ENCODE measurements around the gene FDPS.
"Not testable (repeated sequence)": the region's sequence is repeated elsewhere in the genome, so short reads cannot be mapped to it uniquely, and the experiment has no call there.

FDPS gene

GRCh38 chr1:155287987-155288543 lies 20.6 kb upstream of the FDPS start:
- WGBS, 2 experiments (ENCODE audit: insufficient coverage in 2 of 2) = 90% methylated on average over 14 to 15 of the region's 21 CpGs
- Histone ChIP-seq H3K4me3 (ENCODE audit: extremely low read depth, insufficient read depth, low read length, poor library complexity, severe bottlenecking) (no peak overlapping the region), H3K4me1 (ENCODE audit: control insufficient read depth, insufficient read depth, low read length, poor library complexity, severe bottlenecking) (no peaks in the 10 kb centered on the region), H3K36me3 (ENCODE audit: control insufficient read depth, insufficient read depth, low read length) (peaks cover 4% of the 10 kb centered on the region), H3K27ac (ENCODE audit: low read depth, low read length, severe bottlenecking) (no peak overlapping the region), H3K9me3 (ENCODE audit: control insufficient read depth, low read length) (no peaks in the 10 kb centered on the region)

DNA sequence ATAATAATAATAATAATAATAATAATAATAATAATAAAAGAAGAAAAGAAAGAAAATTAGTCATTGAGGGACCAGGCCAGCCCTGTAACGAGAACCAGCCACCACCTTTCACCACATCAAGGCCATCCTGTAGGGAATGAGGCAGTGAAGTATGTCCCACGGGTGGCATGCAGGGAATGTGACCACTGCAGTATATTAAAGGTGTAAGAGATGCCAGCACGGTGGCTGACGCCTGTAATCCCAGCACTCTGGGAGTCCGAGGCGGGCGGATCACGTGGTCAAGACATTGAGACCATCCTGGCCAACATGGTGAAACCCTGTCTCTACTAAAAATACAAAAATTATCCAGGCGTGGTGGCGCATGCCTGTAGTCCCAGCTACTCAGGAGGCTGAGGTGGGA lies 17.7 kb upstream of the FDPS start:
- H3K9me3 ChIP-seq (ENCODE audit: control insufficient read depth, low read length); H3K4me3 ChIP-seq (ENCODE audit: extremely low read depth, insufficient read depth, low read length, poor library complexity, severe bottlenecking); H3K4me1 ChIP-seq (ENCODE audit: control insufficient read depth, insufficient read depth, low read length, poor library complexity, severe bottlenecking); H3K36me3 ChIP-seq (ENCODE audit: control insufficient read depth, insufficient read depth, low read length); H3K27ac ChIP-seq (ENCODE audit: low read depth, low read length, severe bottlenecking): not testable (repeated sequence)
- WGBS, 2 experiments (ENCODE audit: insufficient coverage in 2 of 2) = 81 to 93% methylated on average over 7 to 9 of the region's 10 CpGs

DNA sequence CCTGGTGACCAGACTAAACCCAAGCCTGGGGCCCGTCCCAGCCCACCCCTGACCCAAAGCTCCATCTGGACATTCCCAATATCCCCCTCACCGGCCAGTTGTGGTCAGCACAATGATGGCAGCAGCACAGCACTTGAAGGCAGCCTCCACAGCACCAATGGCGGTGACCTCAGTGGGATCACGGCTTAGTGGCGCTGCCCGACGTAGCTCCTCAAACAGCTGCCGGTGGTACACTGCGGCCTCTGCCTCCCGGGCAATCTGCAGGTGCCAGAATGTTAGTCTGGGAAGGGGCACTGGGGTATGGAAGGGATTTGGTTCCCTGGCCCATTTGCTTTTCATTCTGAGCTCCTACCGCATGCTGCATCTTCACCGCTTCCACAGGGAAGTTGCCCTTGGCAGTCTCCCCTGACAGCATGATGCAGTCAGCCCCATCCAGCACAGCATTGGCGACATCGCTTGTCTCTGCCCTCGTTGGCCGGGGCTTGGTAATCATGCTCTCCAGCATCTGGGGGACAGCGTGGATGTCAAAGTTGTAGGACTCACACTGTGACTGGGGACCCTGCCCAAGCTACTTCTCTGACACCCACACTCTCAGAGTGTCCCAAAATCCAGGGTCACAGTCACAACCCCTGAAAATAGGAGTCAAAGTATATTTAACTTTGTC lies 15.4 kb upstream of the FDPS start:
- H3K4me1 ChIP-seq (ENCODE audit: control insufficient read depth, insufficient read depth, low read length, poor library complexity, severe bottlenecking) = no peaks in the 10 kb centered on the region
- 92 to 95% methylated on average over 17 of the region's 17 CpGs for WGBS, 2 experiments (ENCODE audit: insufficient coverage in 2 of 2)
- no peaks in the 10 kb centered on the region for H3K36me3 ChIP-seq (ENCODE audit: control insufficient read depth, insufficient read depth, low read length)
- no peaks in the 10 kb centered on the region for H3K9me3 ChIP-seq (ENCODE audit: control insufficient read depth, low read length)
- H3K27ac ChIP-seq (ENCODE audit: low read depth, low read length, severe bottlenecking) = no peak overlapping the region
- no peak overlapping the region for H3K4me3 ChIP-seq (ENCODE audit: extremely low read depth, insufficient read depth, low read length, poor library complexity, severe bottlenecking)

DNA sequence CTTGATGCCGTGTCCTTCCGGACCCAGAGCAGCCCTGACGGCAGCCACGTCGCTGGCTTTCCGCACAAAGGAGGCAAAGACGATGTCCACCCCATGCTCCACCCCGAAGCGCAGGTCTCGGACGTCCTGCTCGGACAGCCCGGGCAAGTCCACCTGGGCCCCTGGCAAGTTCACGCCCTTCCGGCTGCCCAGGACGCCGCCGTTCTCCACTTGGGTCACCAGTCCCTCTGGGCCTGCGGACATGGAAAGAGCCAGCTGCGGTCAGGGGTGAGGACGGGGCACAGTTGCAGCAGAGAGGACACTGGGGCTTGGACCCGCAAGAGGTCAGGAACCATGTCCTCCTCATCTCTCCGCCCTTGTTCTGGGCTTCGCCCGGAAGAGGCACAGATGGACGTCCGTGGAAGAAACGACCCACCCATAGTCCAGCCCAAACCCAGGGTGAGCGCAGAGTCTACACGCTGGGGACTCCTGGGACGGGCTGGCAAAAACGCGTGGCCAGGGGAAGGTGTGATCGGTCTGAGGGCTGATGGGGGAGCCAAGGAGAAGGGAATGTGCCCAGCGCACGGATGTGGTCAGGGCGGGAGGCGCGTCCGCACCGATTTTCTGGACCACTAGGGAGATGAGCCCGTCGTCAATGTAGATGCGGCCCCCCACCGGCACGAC lies 14.0 kb upstream of the FDPS start:
- H3K27ac ChIP-seq (ENCODE audit: low read depth, low read length, severe bottlenecking) = no peak overlapping the region
- no peaks in the 10 kb centered on the region for H3K36me3 ChIP-seq (ENCODE audit: control insufficient read depth, insufficient read depth, low read length)
- 56 to 59% methylated on average over 43 to 46 of the region's 46 CpGs for WGBS, 2 experiments (ENCODE audit: insufficient coverage in 2 of 2)
- H3K4me1 ChIP-seq (ENCODE audit: control insufficient read depth, insufficient read depth, low read length, poor library complexity, severe bottlenecking) = no peaks in the 10 kb centered on the region
- peak overlapping the region; percentile 3 for H3K4me3 ChIP-seq (ENCODE audit: extremely low read depth, insufficient read depth, low read length, poor library complexity, severe bottlenecking)
- H3K9me3 ChIP-seq (ENCODE audit: control insufficient read depth, low read length) = no peaks in the 10 kb centered on the region

- H3K4me1 ChIP-seq (ENCODE audit: control insufficient read depth, insufficient read depth, low read length, poor library complexity, severe bottlenecking) = no peaks in the 10 kb centered on the region
- WGBS, 2 experiments (ENCODE audit: insufficient coverage in 2 of 2) = 8 to 16% methylated on average over 29 to 40 of the region's 47 CpGs
- peak overlapping the region; percentile 3 for H3K4me3 ChIP-seq (ENCODE audit: extremely low read depth, insufficient read depth, low read length, poor library complexity, severe bottlenecking)
- no peaks in the 10 kb centered on the region for H3K36me3 ChIP-seq (ENCODE audit: control insufficient read depth, insufficient read depth, low read length)
- no peak overlapping the region for H3K27ac ChIP-seq (ENCODE audit: low read depth, low read length, severe bottlenecking)
- no peaks in the 10 kb centered on the region for H3K9me3 ChIP-seq (ENCODE audit: control insufficient read depth, low read length)
These were observed 13.3 kb upstream of the FDPS start for GRCh38 chr1:155295183-155295941.

- no peak overlapping the region for H3K27ac ChIP-seq (ENCODE audit: low read depth, low read length, severe bottlenecking)
- H3K4me1 ChIP-seq (ENCODE audit: control insufficient read depth, insufficient read depth, low read length, poor library complexity, severe bottlenecking) = no peaks in the 10 kb centered on the region
- H3K9me3 ChIP-seq (ENCODE audit: control insufficient read depth, low read length) = no peaks in the 10 kb centered on the region
- 92 to 95% methylated on average over 5 to 7 of the region's 7 CpGs for WGBS, 2 experiments (ENCODE audit: insufficient coverage in 2 of 2)
- H3K4me3 ChIP-seq (ENCODE audit: extremely low read depth, insufficient read depth, low read length, poor library complexity, severe bottlenecking) = no peak overlapping the region
- H3K36me3 ChIP-seq (ENCODE audit: control insufficient read depth, insufficient read depth, low read length) = no peaks in the 10 kb centered on the region
These were observed 12.8 kb upstream of the FDPS start for GRCh38 chr1:155295942-155296267.

DNA sequence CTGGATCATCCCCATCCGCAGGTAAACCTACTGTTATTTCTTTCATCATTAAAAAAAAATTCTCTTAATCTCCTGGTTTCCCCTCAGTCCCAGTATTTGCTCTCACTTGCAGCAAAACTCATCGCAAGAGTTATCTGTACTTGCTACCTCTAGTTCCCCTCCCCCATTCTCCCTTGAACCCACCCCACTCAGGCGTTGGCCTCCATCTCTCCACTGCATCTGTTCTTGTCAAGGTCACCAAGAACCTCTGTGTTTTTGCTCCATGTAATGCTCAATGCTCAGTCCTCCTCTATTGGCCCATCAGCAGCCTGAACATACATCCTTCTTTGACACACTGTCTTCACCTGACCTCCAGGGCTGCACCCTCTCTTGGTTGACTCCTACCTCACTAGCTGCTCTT lies 12.0 kb upstream of the FDPS start:
- H3K4me3 ChIP-seq (ENCODE audit: extremely low read depth, insufficient read depth, low read length, poor library complexity, severe bottlenecking) = no peak overlapping the region
- no peaks in the 10 kb centered on the region for H3K9me3 ChIP-seq (ENCODE audit: control insufficient read depth, low read length)
- no peak overlapping the region for H3K27ac ChIP-seq (ENCODE audit: low read depth, low read length, severe bottlenecking)
- H3K36me3 ChIP-seq (ENCODE audit: control insufficient read depth, insufficient read depth, low read length) = no peaks in the 10 kb centered on the region
- peaks cover 3% of the 10 kb centered on the region for H3K4me1 ChIP-seq (ENCODE audit: control insufficient read depth, insufficient read depth, low read length, poor library complexity, severe bottlenecking)
- 91 to 96% methylated on average over 3 of the region's 3 CpGs for WGBS, 2 experiments (ENCODE audit: insufficient coverage in 2 of 2)

DNA sequence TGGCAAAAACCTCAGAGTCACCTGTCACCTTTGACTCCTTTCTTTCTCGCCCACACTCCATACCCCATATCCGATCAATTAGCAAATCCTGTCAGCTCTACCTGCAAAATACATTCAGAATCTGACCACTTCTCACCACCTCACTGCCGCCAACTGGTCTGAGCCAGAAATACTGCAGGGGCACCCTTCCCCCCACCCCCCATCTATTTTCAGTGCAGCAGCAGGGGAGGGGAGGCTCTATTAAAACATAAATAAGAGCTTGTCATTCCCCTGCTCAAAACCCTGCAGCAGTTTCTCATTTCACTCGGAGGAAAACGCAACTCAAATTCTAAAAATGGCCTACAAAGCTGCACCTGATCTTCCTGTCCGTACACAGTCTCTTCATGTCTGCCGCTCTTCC lies 11.3 kb upstream of the FDPS start:
- peaks cover 3% of the 10 kb centered on the region for H3K4me1 ChIP-seq (ENCODE audit: control insufficient read depth, insufficient read depth, low read length, poor library complexity, severe bottlenecking)
- WGBS, 2 experiments (ENCODE audit: insufficient coverage in 2 of 2) = 85 to 90% methylated on average over 7 of the region's 7 CpGs
- no peaks in the 10 kb centered on the region for H3K9me3 ChIP-seq (ENCODE audit: control insufficient read depth, low read length)
- H3K4me3 ChIP-seq (ENCODE audit: extremely low read depth, insufficient read depth, low read length, poor library complexity, severe bottlenecking) = no peak overlapping the region
- H3K36me3 ChIP-seq (ENCODE audit: control insufficient read depth, insufficient read depth, low read length) = no peaks in the 10 kb centered on the region
- no peak overlapping the region for H3K27ac ChIP-seq (ENCODE audit: low read depth, low read length, severe bottlenecking)

DNA sequence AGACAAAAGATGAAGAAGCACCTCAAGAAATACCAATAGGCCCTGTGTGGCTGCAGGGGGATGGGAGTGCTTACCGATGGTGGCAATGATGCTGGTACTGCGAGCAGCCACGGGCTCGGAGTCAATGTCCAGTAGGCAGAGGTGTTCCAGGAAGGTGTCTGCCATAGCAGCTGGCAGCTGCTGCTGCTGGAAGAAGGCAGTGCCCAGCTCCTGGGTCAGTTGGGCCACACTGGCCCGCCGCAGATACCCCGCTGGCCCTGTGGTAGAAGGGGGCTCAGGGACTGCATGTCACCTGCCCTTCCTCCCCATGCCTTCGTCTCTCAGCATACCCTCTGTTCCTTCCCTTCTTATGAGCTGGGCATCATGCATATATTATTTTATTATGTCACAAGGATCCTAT lies 8.6 kb upstream of the FDPS start:
- Histone ChIP-seq H3K4me1 (ENCODE audit: control insufficient read depth, insufficient read depth, low read length, poor library complexity, severe bottlenecking) (peaks cover 3% of the 10 kb centered on the region), H3K36me3 (ENCODE audit: control insufficient read depth, insufficient read depth, low read length) (no peaks in the 10 kb centered on the region), H3K9me3 (ENCODE audit: control insufficient read depth, low read length) (no peaks in the 10 kb centered on the region), H3K27ac (ENCODE audit: low read depth, low read length, severe bottlenecking) (no peak overlapping the region), H3K4me3 (ENCODE audit: extremely low read depth, insufficient read depth, low read length, poor library complexity, severe bottlenecking) (no peak overlapping the region)
- WGBS, 2 experiments (ENCODE audit: insufficient coverage in 2 of 2) = 98 to 100% methylated on average over 4 of the region's 8 CpGs

DNA sequence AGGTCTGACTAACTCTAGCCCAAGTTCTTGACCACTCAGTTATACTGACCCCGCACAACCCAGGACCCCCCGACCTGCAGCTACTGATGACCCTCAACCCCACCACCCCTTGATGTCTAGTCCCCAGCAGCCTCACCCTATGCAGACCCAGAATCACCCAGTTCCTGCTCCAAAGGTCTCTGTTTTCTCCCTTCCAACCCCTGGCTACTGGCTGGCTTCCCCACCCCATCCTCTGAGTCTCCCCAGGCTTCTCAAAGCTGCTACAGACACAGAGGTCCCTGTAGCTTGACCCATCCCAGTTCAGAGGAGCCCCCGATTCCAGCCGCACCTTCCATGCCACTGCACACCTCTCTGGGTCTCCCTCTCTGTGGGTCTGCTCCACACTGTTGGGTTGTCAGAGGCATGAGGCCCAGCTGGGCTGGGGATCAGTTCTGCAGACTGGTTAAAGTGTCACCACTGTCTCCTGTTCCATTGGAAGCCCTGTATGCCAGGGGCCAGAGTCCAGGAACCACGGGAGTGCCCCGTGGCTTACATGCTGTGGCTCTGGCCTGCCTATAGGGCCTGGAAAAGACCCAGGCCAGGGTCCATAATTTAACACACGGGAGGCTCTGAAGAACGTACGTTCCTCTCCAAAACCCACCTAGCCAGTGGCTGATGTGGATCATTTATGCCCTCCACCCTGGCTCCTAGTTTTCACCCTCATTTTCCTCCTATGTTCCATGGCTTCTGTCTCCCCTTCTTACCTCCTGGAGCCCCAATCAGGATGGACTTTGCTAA lies 7.9 kb upstream of the FDPS start:
- no peak overlapping the region for H3K27ac ChIP-seq (ENCODE audit: low read depth, low read length, severe bottlenecking)
- H3K36me3 ChIP-seq (ENCODE audit: control insufficient read depth, insufficient read depth, low read length) = no peaks in the 10 kb centered on the region
- H3K9me3 ChIP-seq (ENCODE audit: control insufficient read depth, low read length) = no peaks in the 10 kb centered on the region
- peaks cover 7% of the 10 kb centered on the region for H3K4me1 ChIP-seq (ENCODE audit: control insufficient read depth, insufficient read depth, low read length, poor library complexity, severe bottlenecking)
- WGBS, 2 experiments (ENCODE audit: insufficient coverage in 2 of 2) = 96 to 97% methylated on average over 6 to 8 of the region's 9 CpGs
- no peak overlapping the region for H3K4me3 ChIP-seq (ENCODE audit: extremely low read depth, insufficient read depth, low read length, poor library complexity, severe bottlenecking)
